Glomerular visceral epithelial cell (primary cell): Measurements from ENCODE around the gene PLEKHA4.
"Not testable (repeated sequence)": the region's sequence is repeated elsewhere in the genome, so short reads cannot be mapped to it uniquely, and the experiment has no call there.

ENCODE experiments used
- DNase-seq: peaks from one replicate; pipeline ENCODE4 v3.0.0-alpha.2; 2016; ENCODE audit errors: extremely low spot score

The PLEKHA4 gene

DNA sequence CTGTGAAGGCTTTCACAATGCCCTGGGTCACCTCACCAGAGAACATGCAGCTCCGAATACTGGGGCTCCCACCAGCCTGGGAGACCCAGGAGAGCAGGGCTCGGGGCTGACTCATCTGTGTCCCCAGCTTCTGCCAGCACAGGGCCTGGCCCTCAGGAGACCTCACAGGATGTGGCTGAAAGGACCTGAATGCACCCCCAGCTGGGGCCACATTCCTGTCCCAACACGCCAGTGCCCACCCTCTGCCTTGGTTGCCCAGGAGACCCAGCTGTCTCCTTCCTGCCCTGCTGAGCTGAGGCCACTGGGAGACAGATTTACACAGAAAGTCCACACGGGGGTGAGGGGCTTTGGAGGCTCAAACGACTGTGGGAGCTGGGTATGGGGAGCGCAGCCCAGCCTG lies 69.5 kb downstream of the PLEKHA4 start:
- DNase-seq: peak; percentile 76

DNA sequence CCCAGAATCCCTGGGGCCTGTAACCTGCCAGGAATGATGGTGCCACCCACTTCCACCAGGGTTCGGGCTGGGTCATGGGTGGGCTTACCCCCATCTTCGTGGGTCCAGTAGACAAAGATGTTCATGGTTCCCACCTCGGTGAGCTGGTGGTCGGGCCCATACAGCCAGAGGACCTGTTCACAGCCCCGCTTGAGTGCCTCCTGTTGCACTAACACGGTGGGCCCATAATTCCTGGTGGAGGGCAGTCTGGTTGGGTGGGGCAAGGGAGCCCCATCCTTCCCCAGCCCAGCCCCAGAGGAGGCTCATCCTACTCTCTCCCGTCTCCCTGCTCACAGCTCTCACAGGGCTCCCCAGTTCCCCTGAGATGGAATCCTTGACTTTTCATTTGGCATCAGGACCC lies 71.3 kb downstream of the PLEKHA4 start:
- no peak for DNase-seq

DNA sequence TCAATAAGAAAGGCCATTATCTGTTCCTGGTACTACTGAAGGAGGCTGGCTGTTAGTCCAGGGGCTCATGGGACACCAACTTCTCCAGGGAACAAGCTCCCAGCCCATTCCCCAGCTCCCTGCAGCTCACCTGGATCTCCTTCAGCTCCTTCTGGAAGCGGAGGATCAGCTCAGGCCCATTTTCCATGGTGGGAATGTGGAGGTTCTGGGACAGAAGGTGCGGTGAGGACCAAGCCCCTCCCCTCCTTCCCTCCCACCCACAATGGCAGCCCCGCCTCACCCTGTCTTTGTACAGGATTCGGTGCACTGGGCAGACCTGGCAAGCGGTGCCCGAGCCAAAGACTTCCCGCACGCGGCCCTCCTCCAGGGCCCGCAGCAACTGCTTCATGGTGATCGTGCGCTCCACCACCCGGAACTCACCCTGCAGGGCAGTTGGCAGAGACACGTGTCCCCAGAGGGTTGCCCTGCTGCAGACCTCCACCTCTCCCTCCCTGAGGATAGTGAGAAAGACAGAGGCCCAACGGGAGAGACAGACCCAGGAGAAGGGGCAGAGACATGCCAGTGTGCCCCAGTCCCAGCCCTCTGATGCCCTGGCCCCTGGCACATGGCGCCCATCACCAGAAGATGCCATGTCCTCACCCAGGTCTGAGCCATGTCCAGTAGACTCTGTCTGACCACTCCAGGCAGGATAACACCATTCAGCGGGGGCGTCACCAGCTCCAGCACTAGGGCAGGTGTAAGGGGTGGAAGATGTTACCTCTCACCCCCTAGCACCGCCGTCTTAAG lies 71.9 kb downstream of the PLEKHA4 start:
- DNase-seq: no peak

DNA sequence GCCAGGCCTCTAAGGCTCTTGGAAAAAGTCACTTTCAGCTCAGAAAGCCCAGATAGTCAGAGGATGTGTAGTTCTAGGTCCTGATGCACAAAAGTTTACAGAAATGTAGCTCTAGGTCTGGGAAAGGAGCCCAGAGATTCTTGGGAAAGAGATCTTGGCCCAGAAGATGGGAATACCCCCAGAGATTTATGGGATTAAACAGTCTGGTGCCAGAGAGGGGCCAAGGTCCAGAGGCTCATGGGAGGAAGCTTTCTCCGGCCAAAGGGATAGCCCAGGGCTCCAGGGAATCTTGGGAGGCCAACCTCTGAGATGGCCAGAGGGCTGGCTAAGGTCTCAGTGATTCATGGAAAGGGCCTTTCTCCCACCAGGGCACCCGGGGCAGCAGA lies 72.7 kb downstream of the PLEKHA4 start:
- no peak for DNase-seq

DNA sequence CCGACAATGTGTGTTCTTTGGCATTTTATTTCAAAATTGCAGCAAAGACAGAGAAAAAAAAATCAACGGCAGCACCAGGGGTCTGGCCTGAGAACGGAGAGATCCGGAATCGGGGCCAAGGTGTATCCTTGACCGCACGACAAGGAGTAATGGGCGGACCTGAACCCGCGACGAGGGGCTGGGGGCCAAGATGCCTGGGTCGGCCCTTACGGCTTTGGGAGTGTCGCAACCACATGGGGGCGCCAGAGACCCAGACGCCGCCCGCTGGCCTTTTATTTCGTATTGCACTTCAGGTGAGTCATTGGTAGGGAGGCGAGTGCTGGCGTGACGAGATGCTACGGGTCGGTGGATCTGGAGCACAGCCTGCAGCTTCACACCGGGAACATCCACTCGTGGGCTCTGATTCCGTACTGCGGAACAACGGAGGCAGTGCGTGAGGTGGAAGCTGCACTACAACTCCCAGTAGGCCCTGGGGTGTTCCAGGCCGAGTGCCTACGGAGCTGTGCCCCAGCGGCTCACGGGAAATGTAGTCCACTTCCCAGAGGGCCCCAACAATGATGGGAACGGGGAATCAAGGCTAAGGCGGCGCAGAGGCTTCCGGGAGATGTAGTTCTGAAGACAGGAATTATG lies 73.2 kb downstream of the PLEKHA4 start:
- peak; percentile 91 for DNase-seq

DNA sequence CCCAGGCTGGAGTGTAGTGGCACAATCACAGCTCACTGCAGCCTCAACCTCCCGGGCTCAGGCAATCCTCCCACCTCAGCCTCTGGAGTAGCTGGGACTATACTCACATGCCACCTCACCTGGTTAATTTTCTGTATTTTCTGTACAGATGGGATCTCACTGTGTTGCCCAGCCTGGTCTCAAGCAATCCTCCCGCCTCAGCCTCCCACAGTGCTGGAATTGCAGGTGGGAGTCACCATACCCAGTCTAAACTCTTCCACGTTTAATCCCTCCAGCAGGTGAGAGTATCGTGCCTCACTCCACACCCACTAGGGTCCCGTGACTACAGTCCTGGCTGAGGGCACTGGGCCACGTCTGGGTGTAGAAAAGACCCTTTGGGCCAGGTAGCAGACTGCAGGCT lies 74.1 kb downstream of the PLEKHA4 start:
- no peak for DNase-seq

DNA sequence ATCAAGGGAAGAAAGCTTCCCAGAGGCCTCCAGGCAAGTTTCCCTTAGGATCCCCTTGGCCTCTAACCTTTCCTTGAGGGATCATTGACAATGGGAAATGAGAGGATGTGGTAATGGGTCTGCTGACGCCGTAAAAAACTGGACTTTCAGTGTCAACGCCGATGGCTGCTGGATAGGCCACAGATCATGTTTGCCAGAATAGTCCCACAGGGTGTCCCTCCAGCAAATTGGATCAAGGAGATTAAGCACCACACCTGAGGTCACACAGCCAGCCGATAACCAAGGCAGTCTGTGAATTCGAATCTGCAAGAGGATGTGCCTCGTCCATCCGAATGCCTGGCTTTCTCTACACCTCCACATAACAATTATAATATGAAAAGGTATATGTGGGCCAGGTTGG lies 75.1 kb downstream of the PLEKHA4 start:
- no peak for DNase-seq

DNA sequence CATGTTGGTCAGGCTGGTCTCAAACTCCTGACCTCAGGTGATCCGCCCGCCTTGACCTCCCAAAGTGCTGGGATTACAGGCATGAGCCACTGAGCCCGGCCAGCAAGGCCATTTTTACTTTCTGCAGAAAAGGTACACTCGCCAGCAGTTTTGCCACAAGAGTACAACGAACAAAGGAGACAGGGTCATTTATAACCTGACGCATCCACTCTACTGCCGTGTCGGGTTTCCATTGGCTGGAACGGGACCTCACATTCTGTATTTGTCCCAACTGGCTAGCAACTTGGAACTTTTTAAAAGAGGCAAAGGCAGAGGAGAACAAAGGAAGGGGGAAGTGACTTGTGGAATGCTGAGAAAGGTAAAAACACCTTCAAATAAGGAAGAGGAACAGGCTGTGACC lies 81.1 kb downstream of the PLEKHA4 start:
- not testable (repeated sequence) for DNase-seq
